Endothelial cell of umbilical vein (primary cell): ENCODE data around the gene CHMP3. TPM values are rescaled to one million over a fixed set of nuclear protein-coding genes. Genes with fewer than 3 reads are reported as not detected.

Experiments
- BruUV-seq: library from RNA; stranded (reverse); fragments of 400-500 nt; replicated peaks from 2 replicates; lab custom pipeline; 2021; lab: Mats Ljungman, UMichigan
- CTCF ChIA-PET: fragments of 300-600, 350-600 bp; sonication (Branson Sonifier 250); formaldehyde crosslinking; loops from one replicate; lab custom pipeline; 2021; ENCODE audit warnings: antibody characterized with exemption, inconsistent platforms; lab: Charles Lee
- POLR2A ChIA-PET: fragments of 300-600, 350-600 bp; sonication (Branson Sonifier 250); formaldehyde crosslinking; loops from one replicate; lab custom pipeline; 2021; ENCODE audit warnings: antibody characterized with exemption, inconsistent platforms; lab: Charles Lee
- DNase-seq: peaks from one replicate; pipeline ENCODE4 v3.0.0-alpha.2; 2011; ENCODE audit warnings: low read depth, low spot score
- FAIRE-seq: peaks from 2 replicates; lab custom pipeline; 2011; peaks lifted over from hg19 to GRCh38; lab: Jason Lieb, UNC
- H2AFZ ChIP-seq: 2 replicates; pipeline ENCODE4 v1.6.0; 2012; ENCODE audit warnings: low read depth, low read length, control low read depth, inconsistent platforms
- H3K27ac ChIP-seq: 2 replicates; pipeline ENCODE4 v1.5.1; 2011; ENCODE audit warnings: low read depth, mild to moderate bottlenecking, control low read depth, low read length, moderate library complexity; ENCODE audit not compliant: insufficient read depth
- H3K27me3 ChIP-seq, 2 experiments: 2 replicates each; pipeline versions ENCODE4 v1.6.0 to v1.6.1; 2011; ENCODE audit warnings: low read length in 2 of 2, mixed read lengths in 1 of 2; ENCODE audit not compliant: control insufficient read depth in 2 of 2, insufficient read depth in 2 of 2
- H3K36me3 ChIP-seq, 2 experiments: 2 replicates in 1 of 2; 3 replicates in 1 of 2; pipeline ENCODE4 v1.5.1; 2011; ENCODE audit warnings: low read length in 2 of 2, mild to moderate bottlenecking in 1 of 2, moderate library complexity in 1 of 2; ENCODE audit not compliant: control insufficient read depth in 2 of 2, insufficient read depth in 2 of 2; ENCODE audit errors: extremely low read depth in 1 of 2
- H3K4me1 ChIP-seq: 3 replicates; pipeline ENCODE4 v1.5.1; 2011; ENCODE audit warnings: mild to moderate bottlenecking, low read length; ENCODE audit not compliant: control insufficient read depth, insufficient read depth; ENCODE audit errors: extremely low read depth
- H3K4me2 ChIP-seq: 2 replicates; pipeline ENCODE4 v1.6.1; 2011; ENCODE audit warnings: low read length, control low read depth, mixed read lengths; ENCODE audit not compliant: insufficient read depth
- H3K4me3 ChIP-seq, 3 experiments: fragments of 200-600 bp in 1 of 3; sonication (generic), shearing (Covaris generic) in 1 of 3; replicated peaks in 1 of 3; 2 replicates each; pipeline ENCODE4 v1.5.1; 2011 to 2016; ENCODE audit warnings: control low read depth in 3 of 3, low read length in 3 of 3, mild to moderate bottlenecking in 2 of 3, inconsistent platforms in 1 of 3, low read depth in 1 of 3, moderate library complexity in 1 of 3; ENCODE audit not compliant: insufficient read depth in 1 of 3
- H3K79me2 ChIP-seq: 2 replicates; pipeline ENCODE4 v1.6.0; 2012; ENCODE audit warnings: low read length, inconsistent platforms; ENCODE audit not compliant: control insufficient read depth, insufficient read depth
- H3K9ac ChIP-seq: replicated peaks from 2 replicates; pipeline ENCODE3; 2011; ENCODE audit warnings: low read length, control low read depth; ENCODE audit not compliant: insufficient read depth; ENCODE audit errors: extremely low read depth
- H3K9me1 ChIP-seq: replicated peaks from 3 replicates; pipeline ENCODE4 v1.6.0; 2011; ENCODE audit warnings: mild to moderate bottlenecking, low read length; ENCODE audit not compliant: control insufficient read depth, insufficient read depth; ENCODE audit errors: extremely low read depth
- H3K9me3 ChIP-seq: replicated peaks from 2 replicates; pipeline ENCODE4 v1.5.1; 2012; ENCODE audit warnings: low read length, inconsistent platforms; ENCODE audit not compliant: control insufficient read depth, insufficient read depth
- H4K20me1 ChIP-seq: replicated peaks from 2 replicates; pipeline ENCODE3; 2011; ENCODE audit warnings: mild to moderate bottlenecking, low read length; ENCODE audit not compliant: control insufficient read depth, insufficient read depth; ENCODE audit errors: extremely low read depth
- CTCF ChIP-seq, 2 donors: IDR thresholded peaks; 1 replicate in 1 of 2; 2 replicates in 1 of 2; pipeline ENCODE4 v1.5.1; 2011; ENCODE audit warnings: low read length in 2 of 2, mild to moderate bottlenecking in 2 of 2, moderate library complexity in 2 of 2, control low read depth in 1 of 2, inconsistent platforms in 1 of 2, low read depth in 1 of 2; ENCODE audit not compliant: insufficient read depth in 1 of 2; ENCODE audit errors: extremely low read depth in 1 of 2
- EZH2 ChIP-seq: IDR thresholded peaks from 2 replicates; pipeline ENCODE4 v1.6.1; 2012; ENCODE audit warnings: borderline replicate concordance, low read depth, mild to moderate bottlenecking, moderate library complexity, low read length, inconsistent platforms; ENCODE audit not compliant: severe bottlenecking
- FOS ChIP-seq: IDR thresholded peaks from 2 replicates; pipeline ENCODE4 v1.6.1; 2011; ENCODE audit warnings: mild to moderate bottlenecking, low read length, moderate library complexity, borderline replicate concordance; ENCODE audit not compliant: insufficient read depth
- GATA2 ChIP-seq: IDR thresholded peaks from 2 replicates; pipeline ENCODE4 v1.7.0; 2011; ENCODE audit warnings: low read depth, mild to moderate bottlenecking, moderate library complexity, mixed read lengths, low read length; ENCODE audit not compliant: insufficient read length, insufficient read depth
- JUN ChIP-seq: IDR thresholded peaks from 2 replicates; pipeline ENCODE4 v1.6.1; 2011; ENCODE audit warnings: borderline replicate concordance, low read depth; ENCODE audit not compliant: insufficient read length, insufficient read depth
- MAX ChIP-seq: IDR thresholded peaks from 2 replicates; pipeline ENCODE4 v1.6.1; 2011; ENCODE audit not compliant: insufficient read depth, insufficient read length
- MYC ChIP-seq: IDR thresholded peaks from one replicate; pipeline ENCODE4 v1.6.1; 2011; ENCODE audit warnings: mild to moderate bottlenecking, low read depth, low read length
- POLR2A ChIP-seq: IDR thresholded peaks from 2 replicates; pipeline ENCODE4 v1.6.1; 2012; ENCODE audit warnings: low read depth, mild to moderate bottlenecking, control low read depth, low read length
- POLR2AphosphoS5 ChIP-seq: IDR thresholded peaks from 2 replicates; pipeline ENCODE4 v1.6.1; 2012; ENCODE audit warnings: low read depth, mild to moderate bottlenecking, control low read depth, low read length, moderate library complexity; ENCODE audit not compliant: insufficient read depth
- dilution Hi-C: fragments of 300-500 bp; cut with MboI; formaldehyde crosslinking; loops from one replicate; pipeline ENCODE4 v1.15.0; 2019; ENCODE audit warnings: low sequenced_read_pairs; ENCODE audit not compliant: extremely low pct_ligation_motif_present
- intact Hi-C: fragments of 100-400 bp; cut with micrococcal nuclease; formaldehyde crosslinking; loops from one replicate; pipeline ENCODE4 v1.10.0; 2022
- polyA plus RNA-seq, 4 experiments: library from polyadenylated mRNA; depleted of rRNA in 3 of 4; stranded (reverse) in 3 of 4; unstranded in 1 of 4; fragments of >200 nt; gene quantifications; 2 replicates each; pipeline versions ENCODE4 v1.2.1 to v1.2.3, GENCODE V29; 2011 to 2012; ENCODE audit warnings: missing spikeins in 1 of 4
- total RNA-seq: library from RNA; stranded (reverse); gene quantifications from 2 replicates; pipeline ENCODE4 v1.2.3, GENCODE V29; 2021

Gene CHMP3
- total and polyA plus RNA-seq, 2 donors (not counting 3 experiments of a cell fraction or from before 2014, with no cell fraction given): 48.1 to 92.2 TPM

GRCh38 chr2:86541334-86541733, 21.9 kb downstream of the CHMP3 start:
- Histone ChIP-seq H2AFZ (no peak overlapping the region), H3K27me3 (no peaks in the 10 kb centered on the region), H3K79me2 (no peaks in the 10 kb centered on the region), H3K9ac (no peak overlapping the region), H4K20me1 (no peaks in the 10 kb centered on the region), H3K4me3 (no peak overlapping the region), H3K9me3 (no peaks in the 10 kb centered on the region), H3K4me2 (no peak overlapping the region), H3K4me1 (no peaks in the 10 kb centered on the region), H3K9me1 (no peaks in the 10 kb centered on the region), H3K27ac (no peak overlapping the region), H3K36me3 (no peaks in the 10 kb centered on the region)
- ChIA-PET POLR2A (no interaction called here), CTCF (no interaction called here)
- BruUV-seq: no TSS peak
- no peak for TF ChIP-seq GATA2
- no peak for TF ChIP-seq MAX
- no peak for TF ChIP-seq MYC
- no peak for TF ChIP-seq EZH2
- no peak for TF ChIP-seq POLR2AphosphoS5
- no peak for TF ChIP-seq FOS
- no peak for TF ChIP-seq POLR2A
- no peak for TF ChIP-seq CTCF (IDR thresholded peaks at IDR 0.05; ENCODE audit: extremely low read depth in 1 of 2, insufficient read depth in 1 of 2, low read depth in 1 of 2, low read length in 2 of 2)
- TF ChIP-seq JUN: no peak
- FAIRE-seq (peak; percentile 26), DNase-seq (no peak)
- dilution Hi-C loops: no loop called here
- intact Hi-C loops: no loop called here
